NCI-H2227 (cell line): Measurements from ENCODE around the gene PCIF1.
"Not testable (repeated sequence)": the region's sequence is repeated elsewhere in the genome, so short reads cannot be mapped to it uniquely, and the experiment has no call there.

Experiments
- DNase-seq: peaks from one replicate; lab custom pipeline; 2025; ENCODE audit not compliant: unreplicated experiment; lab: John Stamatoyannopoulos, UW

PCIF1 gene

GRCh38 chr20:45921337-45922189 is 12.9 kb upstream of the PCIF1 start:
- no peak for DNase-seq

GRCh38 chr20:45924391-45925261 is 9.9 kb upstream of the PCIF1 start:
- DNase-seq = no peak

- no peak for DNase-seq
Measured at GRCh38 chr20:45925821-45926506, 8.5 kb upstream of the PCIF1 start.

- no peak for DNase-seq
Measured at GRCh38 chr20:45926731-45927070, 7.8 kb upstream of the PCIF1 start.

- DNase-seq = no peak
Measured at GRCh38 chr20:45927071-45927878, 7.2 kb upstream of the PCIF1 start.

- not testable (repeated sequence) for DNase-seq
Measured at GRCh38 chr20:45931680-45932079, 2.8 kb upstream of the PCIF1 start.

GRCh38 chr20:45933266-45934045 is 1.0 kb upstream of the PCIF1 start:
- DNase-seq = peak; percentile 88

GRCh38 chr20:45934046-45934585 is 367 bp upstream of the PCIF1 start:
- peak; percentile 89 for DNase-seq

GRCh38 chr20:45935416-45936046 is 1.0 kb downstream of the PCIF1 start:
- DNase-seq = peak; percentile 39

- no peak for DNase-seq
Measured at GRCh38 chr20:45937765-45938164, 3.3 kb downstream of the PCIF1 start.

GRCh38 chr20:45938727-45939438 is 4.4 kb downstream of the PCIF1 start:
- no peak for DNase-seq

- no peak for DNase-seq
Measured at GRCh38 chr20:45940053-45940452, 5.6 kb downstream of the PCIF1 start.

GRCh38 chr20:45940469-45940868 is 6.0 kb downstream of the PCIF1 start:
- DNase-seq = no peak

- no peak for DNase-seq
Measured at GRCh38 chr20:45943613-45944012, 9.1 kb downstream of the PCIF1 start.

GRCh38 chr20:45944151-45944964 is 9.9 kb downstream of the PCIF1 start:
- DNase-seq = no peak

- DNase-seq = no peak
Measured at GRCh38 chr20:45944965-45945677, 10.6 kb downstream of the PCIF1 start.

GRCh38 chr20:45945678-45946148 is 11.2 kb downstream of the PCIF1 start:
- DNase-seq = no peak
